IMR-90 (cell line): ENCODE measurements around the gene SENP5. TPM values are rescaled to one million over a fixed set of nuclear protein-coding genes. Genes with fewer than 3 reads are reported as not detected.

ENCODE experiments used
- ATAC-seq: fragments of 200-7000 bp; cut with Tn5 transposase; 2 replicates; pipeline ENCODE4 v1.9.1; 2020; ENCODE audit warnings: low read depth, mild to moderate bottlenecking, moderate library complexity
- BruUV-seq: library from RNA; stranded (reverse); fragments of 400-500 nt; replicated peaks from 2 replicates; lab custom pipeline; 2021; lab: Mats Ljungman, UMichigan
- CTCF ChIA-PET: fragments of 300-600 bp; formaldehyde crosslinking; extraction: SDS; loops from one replicate; lab custom pipeline; 2021; ENCODE audit warnings: antibody characterized with exemption; lab: Yijun Ruan, JAX
- POLR2A ChIA-PET: fragments of 300-600 bp; sonication (Branson Sonifier 250); formaldehyde crosslinking; loops from one replicate; lab custom pipeline; 2022; ENCODE audit warnings: antibody characterized with exemption; ENCODE audit not compliant: unreplicated experiment; lab: Charles Lee
- DNase-seq: peaks from one replicate; pipeline ENCODE4 v3.0.0; 2013
- H2AFZ ChIP-seq: replicated peaks from 2 replicates; pipeline ENCODE3; 2013; ENCODE audit warnings: low read length, mild to moderate bottlenecking; ENCODE audit not compliant: poor library complexity
- H2AK5ac ChIP-seq: 2 replicates; pipeline ENCODE4 v1.6.1; 2013; ENCODE audit warnings: low read depth, low read length, inconsistent platforms
- H2AK9ac ChIP-seq: replicated peaks from 2 replicates; pipeline ENCODE3; 2013; ENCODE audit warnings: mild to moderate bottlenecking, low read depth, low read length, moderate library complexity; ENCODE audit not compliant: poor library complexity
- H2BK120ac ChIP-seq: 2 replicates; pipeline ENCODE4 v1.6.1; 2013; ENCODE audit warnings: low read depth, low read length, inconsistent platforms
- H2BK15ac ChIP-seq: 3 replicates; pipeline ENCODE4 v1.6.1; 2013; ENCODE audit warnings: low read depth, low read length, inconsistent platforms
- H2BK20ac ChIP-seq: 2 replicates; pipeline ENCODE4 v1.6.1; 2013; ENCODE audit warnings: low read depth, mild to moderate bottlenecking, inconsistent platforms, low read length, moderate library complexity
- H2BK5ac ChIP-seq: 2 replicates; pipeline ENCODE4 v1.6.1; 2013; ENCODE audit warnings: mild to moderate bottlenecking, low read depth, low read length, inconsistent platforms; ENCODE audit not compliant: poor library complexity, severe bottlenecking
- H3K14ac ChIP-seq: replicated peaks from 2 replicates; pipeline ENCODE4 v1.6.1; 2013; ENCODE audit warnings: low read depth, low read length, inconsistent platforms
- H3K18ac ChIP-seq: 2 replicates; pipeline ENCODE4 v1.6.1; 2013; ENCODE audit warnings: low read depth, low read length, control low read depth
- H3K23ac ChIP-seq: 2 replicates; pipeline ENCODE4 v1.6.1; 2013; ENCODE audit warnings: low read depth, low read length, inconsistent platforms
- H3K27ac ChIP-seq: 2 replicates; pipeline ENCODE4 v1.5.1; 2013; ENCODE audit warnings: mild to moderate bottlenecking, control low read depth, low read length; ENCODE audit not compliant: insufficient read depth
- H3K27me3 ChIP-seq: 2 replicates; pipeline ENCODE4 v1.6.1; 2013; ENCODE audit warnings: low read length; ENCODE audit not compliant: control insufficient read depth, insufficient read depth
- H3K36me3 ChIP-seq: 2 replicates; pipeline ENCODE4 v1.6.1; 2013; ENCODE audit warnings: low read length, mixed read lengths; ENCODE audit not compliant: control insufficient read depth, insufficient read depth
- H3K4ac ChIP-seq: 2 replicates; pipeline ENCODE4 v1.6.1; 2013; ENCODE audit warnings: low read depth, low read length, inconsistent platforms
- H3K4me1 ChIP-seq: 2 replicates; pipeline ENCODE4 v1.6.1; 2013; ENCODE audit warnings: low read length, mixed read lengths; ENCODE audit not compliant: control insufficient read depth, insufficient read depth
- H3K4me2 ChIP-seq: 2 replicates; pipeline ENCODE4 v1.6.1; 2013; ENCODE audit warnings: low read depth, mild to moderate bottlenecking, control low read depth, low read length, moderate library complexity
- H3K4me3 ChIP-seq: 2 replicates; pipeline ENCODE4 v1.5.1; 2013; ENCODE audit warnings: low read depth, mild to moderate bottlenecking, control low read depth, low read length, moderate library complexity; ENCODE audit not compliant: insufficient read depth
- H3K56ac ChIP-seq: 2 replicates; pipeline ENCODE4 v1.6.1; 2013; ENCODE audit warnings: low read length, inconsistent platforms; ENCODE audit not compliant: insufficient read depth; ENCODE audit errors: extremely low read depth
- H3K79me1 ChIP-seq, 2 experiments: 2 replicates each; pipeline ENCODE4 v1.6.1; 2013; ENCODE audit warnings: low read length in 2 of 2, inconsistent platforms in 1 of 2, low read depth in 1 of 2
- H3K9ac ChIP-seq: 2 replicates; pipeline ENCODE4 v1.6.1; 2013; ENCODE audit warnings: low read depth, low read length, control low read depth
- H3K9me1 ChIP-seq: 2 replicates; pipeline ENCODE4 v1.6.1; 2013; ENCODE audit warnings: low read length, inconsistent platforms; ENCODE audit not compliant: insufficient read depth
- H3K9me3 ChIP-seq: 2 replicates; pipeline ENCODE4 v1.6.1; 2013; ENCODE audit warnings: low read length; ENCODE audit not compliant: control insufficient read depth, insufficient read depth
- H4K20me1 ChIP-seq: 2 replicates; pipeline ENCODE4 v1.6.1; 2013; ENCODE audit warnings: low read length, inconsistent platforms; ENCODE audit not compliant: insufficient read depth
- H4K5ac ChIP-seq: 2 replicates; pipeline ENCODE4 v1.6.1; 2013; ENCODE audit warnings: mild to moderate bottlenecking, low read depth, low read length, control low read depth
- H4K8ac ChIP-seq, 2 experiments: 2 replicates each; pipeline ENCODE4 v1.6.1; 2013; ENCODE audit warnings: low read depth in 2 of 2, low read length in 2 of 2, control low read depth in 1 of 2, inconsistent platforms in 1 of 2
- H4K91ac ChIP-seq: 2 replicates; pipeline ENCODE4 v1.6.1; 2013; ENCODE audit warnings: low read depth, low read length, inconsistent platforms; ENCODE audit not compliant: insufficient read depth
- BHLHE40 ChIP-seq: fragments of 150-350 bp; IDR thresholded peaks from 2 replicates; pipeline ENCODE4 v1.6.1; 2016; ENCODE audit warnings: mild to moderate bottlenecking, low read depth, low read length
- CEBPB ChIP-seq: IDR thresholded peaks from 2 replicates; pipeline ENCODE4 v1.6.1; 2012; ENCODE audit warnings: low read depth, low read length, improper control_type of control experiment
- CHD1 ChIP-seq: IDR thresholded peaks from 2 replicates; pipeline ENCODE4 v1.6.1; 2012; ENCODE audit warnings: low read depth, low read length, improper control_type of control experiment
- CTCF ChIP-seq: conservative IDR thresholded peaks from 2 replicates; pipeline ENCODE4 v1.5.1; 2012; ENCODE audit warnings: mild to moderate bottlenecking, low read depth, low read length, improper control_type of control experiment
- ELK1 ChIP-seq: fragments of 150-350 bp; IDR thresholded peaks from 2 replicates; pipeline ENCODE4 v1.6.1; 2016; ENCODE audit warnings: low read depth, mild to moderate bottlenecking, low read length, moderate library complexity, borderline replicate concordance
- FOS ChIP-seq: fragments of 150-350 bp; IDR thresholded peaks from 2 replicates; pipeline ENCODE4 v1.6.1; 2016; ENCODE audit warnings: low read depth, low read length
- MAFK ChIP-seq: IDR thresholded peaks from 2 replicates; pipeline ENCODE4 v1.6.1; 2012; ENCODE audit warnings: low read depth, low read length, improper control_type of control experiment
- MAZ ChIP-seq: IDR thresholded peaks from 2 replicates; pipeline ENCODE4 v1.6.1; 2012; ENCODE audit warnings: low read depth, mild to moderate bottlenecking, low read length, improper control_type of control experiment, moderate library complexity, borderline replicate concordance
- MXI1 ChIP-seq: IDR thresholded peaks from 2 replicates; pipeline ENCODE4 v1.6.1; 2012; ENCODE audit warnings: low read depth, mild to moderate bottlenecking, low read length, moderate library complexity, borderline replicate concordance
- NFE2L2 ChIP-seq: fragments of 150-350 bp; IDR thresholded peaks from 2 replicates; pipeline ENCODE4 v1.6.1; 2016; ENCODE audit warnings: low read depth, mild to moderate bottlenecking, low read length
- POLR2A ChIP-seq: IDR thresholded peaks from 2 replicates; pipeline ENCODE4 v1.6.1; 2012; ENCODE audit warnings: mild to moderate bottlenecking, low read depth, low read length
- RCOR1 ChIP-seq: IDR thresholded peaks from 2 replicates; pipeline ENCODE4 v1.6.1; 2012; ENCODE audit warnings: mild to moderate bottlenecking, low read length, improper control_type of control experiment; ENCODE audit not compliant: insufficient replicate concordance
- RFX5 ChIP-seq: IDR thresholded peaks from 2 replicates; pipeline ENCODE4 v1.8.0; 2012; ENCODE audit warnings: low read depth, mild to moderate bottlenecking, low read length, moderate library complexity
- SMC3 ChIP-seq: fragments of 150-350 bp; IDR thresholded peaks from 2 replicates; pipeline ENCODE4 v1.6.1; 2016; ENCODE audit warnings: low read depth, mild to moderate bottlenecking, antibody characterized with exemption, low read length, moderate library complexity
- USF2 ChIP-seq: fragments of 150-350 bp; IDR thresholded peaks from 2 replicates; pipeline ENCODE4 v1.6.1; 2017; ENCODE audit warnings: mild to moderate bottlenecking, antibody characterized with exemption, low read length, low read depth
- WGBS, 2 experiments: methylation state at CpG; one replicate each; pipeline versions ENCODE4 v1.1.5 to v1.1.7; 2013; ENCODE audit warnings: missing lambda C conversion rate in 2 of 2; ENCODE audit not compliant: insufficient read length in 1 of 2; ENCODE audit errors: extremely low coverage in 2 of 2; 5-methylcytosine and 5-hydroxymethylcytosine counted together
- dilution Hi-C: fragments of 300-500 bp; cut with HindIII; formaldehyde crosslinking; loops from one replicate; pipeline ENCODE4 v1.14.3; 2018; ENCODE audit warnings: low sequenced_read_pairs; ENCODE audit not compliant: unreplicated experiment
- in situ Hi-C: fragments of 300-500 bp; cut with MboI; formaldehyde crosslinking; loops from 3 replicates; pipeline ENCODE4 v1.14.3; 2019; ENCODE audit warnings: low sequenced_read_pairs, inconsistent platforms, mixed read lengths
- intact Hi-C: fragments of 100-400 bp; cut with micrococcal nuclease; formaldehyde crosslinking; loops from 2 replicates; pipeline ENCODE4 v1.10.0; 2022
- polyA plus RNA-seq, 3 experiments: library from polyadenylated mRNA; depleted of rRNA; stranded (reverse); fragments of >200 nt; gene quantifications; 2 replicates each; pipeline ENCODE4 v1.2.3, GENCODE V29; 2012; ENCODE audit warnings: low replicate concordance in 1 of 3
- total RNA-seq: library from RNA; depleted of rRNA; stranded (reverse); fragments of >200 nt; gene quantifications from 2 replicates; pipeline ENCODE4 v1.2.3, GENCODE V29; 2012

The SENP5 gene
- total and polyA plus RNA-seq, 2 of the 4 experiments (the other 2 are of a cell fraction): 7.4 to 44.4 TPM

- Histone ChIP-seq H4K8ac (no peak overlapping the region), H2BK20ac (no peak overlapping the region), H4K91ac (no peak overlapping the region), H3K4me1 (no peaks in the 10 kb centered on the region), H3K23ac (no peak overlapping the region), H3K9me3 (no peaks in the 10 kb centered on the region), H3K4ac (no peak overlapping the region), H3K4me3 (no peak overlapping the region), H2AK9ac (no peak overlapping the region), H2BK120ac (no peak overlapping the region), H3K79me1 (no peaks in the 10 kb centered on the region), H3K14ac (no peak overlapping the region), H4K5ac (no peak overlapping the region), H3K27me3 (peaks cover 43% of the 10 kb centered on the region), H2BK15ac (no peak overlapping the region), H3K36me3 (no peaks in the 10 kb centered on the region), H3K4me2 (no peak overlapping the region), H2BK5ac (no peak overlapping the region), H2AFZ (no peak overlapping the region), H2AK5ac (no peak overlapping the region), H3K56ac (no peak overlapping the region), H4K20me1 (no peaks in the 10 kb centered on the region), H3K27ac (no peak overlapping the region), H3K9me1 (no peaks in the 10 kb centered on the region), H3K9ac (no peak overlapping the region), H3K18ac (no peak overlapping the region)
- intact Hi-C loops (no loop called here), in situ Hi-C loops (loop anchor here (25.0 kb wide), 1 partner anchor 350 kb away; no protein-coding TSS in a partner anchor), dilution Hi-C loops (no loop called here)
- DNase-seq (no peak), ATAC-seq (no peak)
- ChIA-PET CTCF (no interaction called here), POLR2A (no interaction called here)
- no TSS peak for BruUV-seq
- 100% methylated on average over 1 of the region's 9 CpGs; no CpG with 5 or more reads in 1 of the 2 experiments for WGBS, 2 experiments
- TF ChIP-seq CHD1 (no peak), ELK1 (no peak), RCOR1 (no peak), MAFK (no peak), MXI1 (no peak), FOS (no peak), POLR2A (no peak), RFX5 (no peak), BHLHE40 (no peak), NFE2L2 (no peak), MAZ (no peak), USF2 (no peak), CEBPB (no peak), SMC3 (no peak), CTCF (no peak)
These were observed 94.6 kb downstream of the SENP5 start for GRCh38 chr3:196962108-196962929.
